Ascending aorta (tissue), 2 donors: Measurements from ENCODE around the gene SYNDIG1L. TPM values are rescaled to one million over a fixed set of nuclear protein-coding genes. Genes with fewer than 3 reads are reported as not detected.

Experiments used
- DNase-seq, 2 donors: peaks; one replicate each; pipeline ENCODE4 v3.0.0-alpha.2; 2019; ENCODE audit warnings: low spot score in 2 of 2
- H3K27ac ChIP-seq, 2 donors: fragments of 200-600 bp; sonication (generic); one replicate each; pipeline ENCODE4 v1.5.1; 2016 to 2017; ENCODE audit warnings: mild to moderate bottlenecking in 1 of 2
- H3K27me3 ChIP-seq: fragments of 200-600 bp; sonication (generic); one replicate; pipeline ENCODE4 v1.5.1; 2017
- H3K36me3 ChIP-seq, 2 donors: fragments of 200-600 bp; sonication (generic); one replicate each; pipeline ENCODE4 v1.5.1; 2016
- H3K4me1 ChIP-seq, 2 donors: fragments of 200-600 bp; sonication (generic); one replicate each; pipeline ENCODE4 v1.5.1; 2016 to 2017; ENCODE audit warnings: mild to moderate bottlenecking in 1 of 2
- H3K4me3 ChIP-seq, 2 donors: fragments of 200-600 bp; sonication (generic); one replicate each; pipeline ENCODE4 v1.5.1; 2016 to 2017; ENCODE audit warnings: mild to moderate bottlenecking in 1 of 2
- H3K9me3 ChIP-seq, 2 donors: fragments of 200-600 bp; sonication (generic); one replicate each; pipeline ENCODE4 v1.5.1; 2016
- intact Hi-C: fragments of 100-400 bp; cut with DNase I; formaldehyde crosslinking; loops from one replicate; pipeline ENCODE4 v1.15.1; 2023
- total RNA-seq: library from RNA; depleted of rRNA; stranded (reverse); fragments of >200 nt; gene quantifications from one replicate; pipeline ENCODE4 v1.1.0, GENCODE V29; 2016
- TF ChIP-seq, protein P1 (sequence below), 3 experiments: fragments of 200-600 bp in 2 of 3; fragments of 450-650 bp in 1 of 3; sonication (generic) in 2 of 3; IDR thresholded peaks; one replicate each; pipeline ENCODE4 v1.5.1; 2016 to 2019; ENCODE audit warnings: antibody characterized with exemption in 3 of 3, mild to moderate bottlenecking in 1 of 3, moderate library complexity in 1 of 3

SYNDIG1L gene
- total RNA-seq, 1 donor from 2014 or later = not detected

DNA sequence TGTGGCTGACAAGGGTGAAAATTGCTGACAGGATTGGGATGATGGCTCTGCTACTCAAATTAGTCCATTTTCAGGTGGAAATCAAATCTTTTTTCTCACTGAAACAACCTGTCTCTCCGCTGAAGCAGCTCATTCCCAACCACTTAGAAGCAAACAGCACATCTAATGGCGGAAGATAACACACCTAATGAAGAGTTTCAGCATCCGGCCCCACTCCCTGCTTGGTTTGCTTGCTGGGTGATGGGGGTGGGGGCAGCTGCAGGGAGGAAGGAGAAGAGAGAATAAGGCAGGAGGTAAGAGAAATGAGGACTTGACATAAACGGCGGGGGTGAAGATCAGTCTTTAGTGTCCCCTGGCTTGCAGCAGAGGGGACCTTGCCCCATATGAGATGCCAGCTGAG is 4.0 kb downstream of the SYNDIG1L start:
- TF ChIP-seq, protein P1, sequence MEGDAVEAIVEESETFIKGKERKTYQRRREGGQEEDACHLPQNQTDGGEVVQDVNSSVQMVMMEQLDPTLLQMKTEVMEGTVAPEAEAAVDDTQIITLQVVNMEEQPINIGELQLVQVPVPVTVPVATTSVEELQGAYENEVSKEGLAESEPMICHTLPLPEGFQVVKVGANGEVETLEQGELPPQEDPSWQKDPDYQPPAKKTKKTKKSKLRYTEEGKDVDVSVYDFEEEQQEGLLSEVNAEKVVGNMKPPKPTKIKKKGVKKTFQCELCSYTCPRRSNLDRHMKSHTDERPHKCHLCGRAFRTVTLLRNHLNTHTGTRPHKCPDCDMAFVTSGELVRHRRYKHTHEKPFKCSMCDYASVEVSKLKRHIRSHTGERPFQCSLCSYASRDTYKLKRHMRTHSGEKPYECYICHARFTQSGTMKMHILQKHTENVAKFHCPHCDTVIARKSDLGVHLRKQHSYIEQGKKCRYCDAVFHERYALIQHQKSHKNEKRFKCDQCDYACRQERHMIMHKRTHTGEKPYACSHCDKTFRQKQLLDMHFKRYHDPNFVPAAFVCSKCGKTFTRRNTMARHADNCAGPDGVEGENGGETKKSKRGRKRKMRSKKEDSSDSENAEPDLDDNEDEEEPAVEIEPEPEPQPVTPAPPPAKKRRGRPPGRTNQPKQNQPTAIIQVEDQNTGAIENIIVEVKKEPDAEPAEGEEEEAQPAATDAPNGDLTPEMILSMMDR (IDR thresholded peaks at IDR 0.05) = no peak
- H3K36me3 ChIP-seq = no peaks in the 10 kb centered on the region
- H3K4me1 ChIP-seq = no peaks in the 10 kb centered on the region
- no peak for DNase-seq
- no peaks in the 10 kb centered on the region for H3K27me3 ChIP-seq
- H3K9me3 ChIP-seq = no peaks in the 10 kb centered on the region
- no peak overlapping the region for H3K27ac ChIP-seq
- H3K4me3 ChIP-seq = no peak overlapping the region
- intact Hi-C loops = no loop called here

DNA sequence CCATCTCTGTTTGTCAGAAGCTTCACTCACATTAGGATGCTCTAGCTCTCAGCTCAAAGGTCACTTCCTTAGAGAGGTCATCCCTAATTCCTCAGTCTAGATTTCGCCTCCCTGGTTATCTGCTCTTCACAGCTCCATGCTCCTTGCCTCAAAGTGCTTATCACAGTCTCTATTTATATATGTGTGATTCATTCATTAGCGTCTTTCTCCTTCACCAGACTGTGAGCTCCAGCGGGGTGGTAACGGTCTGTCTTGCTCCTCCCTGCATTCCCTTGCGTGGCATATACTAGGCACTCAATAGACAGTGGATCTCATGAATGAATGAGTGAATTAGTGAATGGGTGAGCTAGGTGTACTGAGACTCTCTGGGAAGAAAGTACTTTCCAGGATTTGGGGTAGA is 6.9 kb downstream of the SYNDIG1L start:
- DNase-seq = no peak
- H3K27me3 ChIP-seq = no peaks in the 10 kb centered on the region
- H3K4me3 ChIP-seq = no peak overlapping the region
- no peaks in the 10 kb centered on the region for H3K4me1 ChIP-seq
- H3K36me3 ChIP-seq = no peaks in the 10 kb centered on the region
- no peaks in the 10 kb centered on the region for H3K9me3 ChIP-seq
- intact Hi-C loops = no loop called here
- TF ChIP-seq, protein P1 (IDR thresholded peaks at IDR 0.05) = no peak
- no peak overlapping the region for H3K27ac ChIP-seq

DNA sequence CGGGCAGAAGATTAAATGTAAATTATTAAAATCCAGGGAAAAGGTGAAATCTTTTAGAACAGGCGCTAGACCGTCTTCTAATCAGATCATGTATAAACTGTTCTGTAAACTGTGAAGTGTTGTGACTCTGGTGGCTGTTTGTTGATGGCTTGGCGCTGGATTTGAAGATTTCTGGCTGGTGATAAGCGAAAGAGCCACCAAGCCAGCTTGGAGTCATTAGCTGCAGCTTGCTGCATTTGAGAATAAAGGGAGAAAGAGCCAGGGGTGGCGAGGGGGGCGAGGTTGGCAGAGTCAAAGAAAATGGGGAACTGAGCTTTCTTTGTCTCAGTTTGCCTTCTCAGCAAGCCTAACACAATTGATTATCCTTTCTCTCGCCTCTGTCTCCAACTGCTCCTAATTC is 8.0 kb downstream of the SYNDIG1L start:
- Histone ChIP-seq H3K36me3 (no peaks in the 10 kb centered on the region), H3K27me3 (no peaks in the 10 kb centered on the region), H3K4me1 (no peaks in the 10 kb centered on the region), H3K27ac (no peak overlapping the region), H3K4me3 (no peak overlapping the region), H3K9me3 (no peaks in the 10 kb centered on the region)
- intact Hi-C loops = no loop called here
- DNase-seq = no peak
- TF ChIP-seq, protein P1 (IDR thresholded peaks at IDR 0.05) = no peak

DNA sequence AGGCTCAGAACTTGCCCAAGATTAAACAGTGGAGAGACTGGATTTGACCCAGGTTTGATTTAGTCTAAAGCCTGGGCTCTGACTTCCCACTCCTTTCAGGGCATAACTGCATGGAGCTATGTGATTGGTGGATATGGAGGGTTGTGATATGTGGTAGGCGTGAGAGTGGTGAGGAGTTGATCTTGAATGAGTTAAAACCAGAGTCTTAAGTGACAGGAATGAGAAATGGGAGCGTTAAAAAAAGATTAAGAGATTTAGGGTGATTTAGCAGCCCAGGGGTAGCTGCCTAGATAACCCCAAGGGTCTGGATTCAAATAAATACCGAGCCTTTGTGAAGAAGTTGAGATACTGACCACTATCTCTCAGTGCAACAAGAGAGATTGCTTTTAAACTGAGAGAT is 8.4 kb downstream of the SYNDIG1L start:
- TF ChIP-seq, protein P1 (IDR thresholded peaks at IDR 0.05) = no peak
- no peak overlapping the region for H3K27ac ChIP-seq
- H3K27me3 ChIP-seq = no peaks in the 10 kb centered on the region
- DNase-seq = no peak
- H3K9me3 ChIP-seq = no peaks in the 10 kb centered on the region
- no peaks in the 10 kb centered on the region for H3K4me1 ChIP-seq
- intact Hi-C loops = no loop called here
- H3K36me3 ChIP-seq = no peaks in the 10 kb centered on the region
- no peak overlapping the region for H3K4me3 ChIP-seq

DNA sequence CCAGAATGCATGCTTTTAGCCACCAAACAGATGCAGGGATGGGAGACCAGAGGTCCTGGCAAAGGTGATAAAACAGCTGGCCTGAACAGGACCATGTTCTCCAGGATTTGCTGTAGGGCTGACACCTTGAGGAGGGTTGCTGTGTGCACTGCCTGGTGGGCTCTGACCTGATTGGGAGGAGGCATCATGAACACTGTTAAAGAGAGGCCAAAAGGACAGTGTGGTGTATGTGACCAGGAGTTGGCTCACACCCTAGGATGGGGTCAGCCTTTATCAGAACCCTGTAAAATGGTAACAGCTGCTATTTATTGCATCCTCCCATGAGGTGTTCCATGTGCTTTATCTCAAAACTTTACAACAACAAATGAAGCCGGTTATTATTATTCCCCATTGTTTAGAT is 8.8 kb downstream of the SYNDIG1L start:
- Histone ChIP-seq H3K36me3 (no peaks in the 10 kb centered on the region), H3K4me3 (no peak overlapping the region), H3K4me1 (no peaks in the 10 kb centered on the region), H3K9me3 (no peaks in the 10 kb centered on the region), H3K27ac (no peak overlapping the region), H3K27me3 (no peaks in the 10 kb centered on the region)
- no peak for DNase-seq
- intact Hi-C loops = no loop called here
- TF ChIP-seq, protein P1 (IDR thresholded peaks at IDR 0.05) = no peak

DNA sequence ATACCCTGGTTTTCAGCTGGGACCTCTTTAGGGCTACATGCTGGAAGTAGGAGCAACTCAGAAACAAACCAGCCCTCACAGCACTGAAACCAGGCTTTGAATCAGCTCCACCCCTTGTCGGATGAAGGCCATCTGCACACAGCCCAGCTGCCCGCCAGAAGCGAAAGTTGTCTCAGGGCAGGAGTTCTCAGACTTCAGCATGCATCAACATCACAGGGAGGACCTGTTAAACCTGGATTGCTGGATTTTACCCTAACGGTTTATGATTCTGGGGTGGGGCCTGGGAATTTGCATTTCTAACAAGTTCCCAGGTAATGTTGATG is 10.9 kb downstream of the SYNDIG1L start:
- intact Hi-C loops = no loop called here

More for the DNA sequence above, 10.9 kb downstream of the SYNDIG1L start:
- TF ChIP-seq, protein P1 (IDR thresholded peaks at IDR 0.05) = no peak
- H3K27me3 ChIP-seq = no peaks in the 10 kb centered on the region
- H3K36me3 ChIP-seq = no peaks in the 10 kb centered on the region
- no peak overlapping the region for H3K4me3 ChIP-seq
- no peak for DNase-seq
- H3K9me3 ChIP-seq = no peaks in the 10 kb centered on the region
- no peaks in the 10 kb centered on the region for H3K4me1 ChIP-seq
- H3K27ac ChIP-seq = no peak overlapping the region
